DOHH2 (cell line): ENCODE measurements around the gene STAG1.

Source experiments
- H3F3A ChIP-seq: fragments of 200-600 bp; sonication (generic), shearing (Covaris generic); 2 replicates; pipeline ENCODE4 v1.6.0; 2016; ENCODE audit warnings: antibody characterized with exemption, mild to moderate bottlenecking; ENCODE audit not compliant: control insufficient read depth, insufficient read depth
- H3K27ac ChIP-seq: fragments of 200-600 bp; sonication (generic); 2 replicates; pipeline ENCODE4 v1.5.1; 2014; ENCODE audit warnings: low read depth, mild to moderate bottlenecking, low read length, moderate library complexity
- H3K27me3 ChIP-seq: fragments of 200-600 bp; sonication (generic); 2 replicates; pipeline ENCODE4 v1.6.1; 2014; ENCODE audit warnings: mild to moderate bottlenecking, low read length, mixed read lengths; ENCODE audit not compliant: control insufficient read depth
- H3K36me3 ChIP-seq: fragments of 200-600 bp; sonication (generic); 2 replicates; pipeline ENCODE4 v1.6.1; 2014; ENCODE audit warnings: mild to moderate bottlenecking, low read length, moderate library complexity, mixed read lengths; ENCODE audit not compliant: control insufficient read depth
- H3K4me1 ChIP-seq: fragments of 200-600 bp; sonication (generic); 2 replicates; pipeline ENCODE4 v1.6.1; 2014; ENCODE audit warnings: mild to moderate bottlenecking, low read length, mixed read lengths; ENCODE audit not compliant: control insufficient read depth
- H3K4me2 ChIP-seq: fragments of 200-600 bp; sonication (generic); 2 replicates; pipeline ENCODE4 v1.6.0; 2014; ENCODE audit warnings: mild to moderate bottlenecking, low read length, moderate library complexity
- H3K4me3 ChIP-seq: fragments of 200-600 bp; sonication (generic); 2 replicates; pipeline ENCODE4 v1.5.1; 2014; ENCODE audit warnings: mild to moderate bottlenecking, low read length, mixed read lengths
- H3K79me2 ChIP-seq: fragments of 200-600 bp; sonication (generic); 2 replicates; pipeline ENCODE4 v1.6.1; 2014; ENCODE audit warnings: mild to moderate bottlenecking, low read length, mixed read lengths; ENCODE audit not compliant: control insufficient read depth
- H3K9me2 ChIP-seq: fragments of 200-600 bp; sonication (generic); replicated peaks from 2 replicates; pipeline ENCODE4 v1.6.1; 2014; ENCODE audit warnings: mild to moderate bottlenecking, low read length, mixed read lengths; ENCODE audit not compliant: control insufficient read depth
- H3K9me3 ChIP-seq: fragments of 200-600 bp; sonication (generic); 2 replicates; pipeline ENCODE4 v1.6.1; 2014; ENCODE audit warnings: antibody characterized with exemption, low read length, mixed read lengths; ENCODE audit not compliant: control insufficient read depth, insufficient read depth
- H4K20me1 ChIP-seq: fragments of 200-600 bp; sonication (generic); 2 replicates; pipeline ENCODE4 v1.6.0; 2014; ENCODE audit warnings: low read depth, mild to moderate bottlenecking, antibody characterized with exemption, low read length, moderate library complexity; ENCODE audit not compliant: control insufficient read depth, insufficient read depth
- EZH2phosphoT487 ChIP-seq: fragments of 200-600 bp; sonication (generic); IDR thresholded peaks from 2 replicates; pipeline ENCODE4 v1.6.1; 2017; ENCODE audit warnings: borderline replicate concordance, mild to moderate bottlenecking, antibody characterized with exemption, low read length, moderate library complexity, mixed read lengths
- TF ChIP-seq, protein P1 (sequence below): fragments of 200-600 bp; sonication (generic); IDR thresholded peaks from one replicate; pipeline ENCODE4 v1.5.1; 2014; ENCODE audit warnings: antibody characterized with exemption, mild to moderate bottlenecking, low read depth, low read length; ENCODE audit not compliant: poor library complexity, severe bottlenecking

Gene STAG1

DNA sequence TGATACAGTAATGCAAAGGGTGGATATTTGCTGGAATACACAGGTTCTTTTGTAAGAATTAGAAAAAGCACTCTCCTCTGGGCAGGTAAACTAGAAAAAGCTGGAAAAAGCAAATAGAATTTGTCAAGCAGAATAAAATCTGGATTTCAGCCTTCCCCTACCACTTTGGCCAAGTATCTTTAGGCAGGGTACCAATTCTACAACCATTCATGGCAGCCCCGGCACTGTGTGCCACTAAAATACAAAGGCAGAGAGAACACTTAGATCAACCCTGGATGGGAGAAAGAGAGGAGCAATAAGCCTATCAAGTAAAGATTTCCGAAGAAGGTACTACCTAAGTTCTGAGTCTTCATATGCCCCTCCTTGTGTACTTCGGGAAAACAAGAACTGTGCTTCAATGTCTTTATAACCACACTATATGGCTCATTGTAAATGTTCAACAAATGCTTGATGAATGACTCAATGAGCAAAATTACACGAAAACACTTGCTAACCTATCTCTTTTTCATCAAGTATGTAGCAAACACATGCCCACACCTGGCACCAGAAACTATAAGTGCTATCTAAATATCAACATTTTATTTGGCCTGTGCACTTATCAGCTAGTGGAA is 20.8 kb downstream of the STAG1 start:
- Histone ChIP-seq H3K27me3 (no peaks in the 10 kb centered on the region), H3F3A (peaks cover 4% of the 10 kb centered on the region; the same call in 1 of the 2 replicates), H3K9me3 (no peaks in the 10 kb centered on the region), H3K27ac (no peak overlapping the region), H3K36me3 (peaks cover 3% of the 10 kb centered on the region), H3K9me2 (no peaks in the 10 kb centered on the region), H3K79me2 (peaks cover 100% of the 10 kb centered on the region), H4K20me1 (peaks cover 31% of the 10 kb centered on the region), H3K4me2 (0 out of 2 replicates have a peak overlapping the region, but pooled peaks have one; percentile 5), H3K4me1 (peaks cover 43% of the 10 kb centered on the region), H3K4me3 (no peak overlapping the region)
- TF ChIP-seq EZH2phosphoT487 = no peak
- TF ChIP-seq, protein P1, sequence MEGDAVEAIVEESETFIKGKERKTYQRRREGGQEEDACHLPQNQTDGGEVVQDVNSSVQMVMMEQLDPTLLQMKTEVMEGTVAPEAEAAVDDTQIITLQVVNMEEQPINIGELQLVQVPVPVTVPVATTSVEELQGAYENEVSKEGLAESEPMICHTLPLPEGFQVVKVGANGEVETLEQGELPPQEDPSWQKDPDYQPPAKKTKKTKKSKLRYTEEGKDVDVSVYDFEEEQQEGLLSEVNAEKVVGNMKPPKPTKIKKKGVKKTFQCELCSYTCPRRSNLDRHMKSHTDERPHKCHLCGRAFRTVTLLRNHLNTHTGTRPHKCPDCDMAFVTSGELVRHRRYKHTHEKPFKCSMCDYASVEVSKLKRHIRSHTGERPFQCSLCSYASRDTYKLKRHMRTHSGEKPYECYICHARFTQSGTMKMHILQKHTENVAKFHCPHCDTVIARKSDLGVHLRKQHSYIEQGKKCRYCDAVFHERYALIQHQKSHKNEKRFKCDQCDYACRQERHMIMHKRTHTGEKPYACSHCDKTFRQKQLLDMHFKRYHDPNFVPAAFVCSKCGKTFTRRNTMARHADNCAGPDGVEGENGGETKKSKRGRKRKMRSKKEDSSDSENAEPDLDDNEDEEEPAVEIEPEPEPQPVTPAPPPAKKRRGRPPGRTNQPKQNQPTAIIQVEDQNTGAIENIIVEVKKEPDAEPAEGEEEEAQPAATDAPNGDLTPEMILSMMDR = no peak

DNA sequence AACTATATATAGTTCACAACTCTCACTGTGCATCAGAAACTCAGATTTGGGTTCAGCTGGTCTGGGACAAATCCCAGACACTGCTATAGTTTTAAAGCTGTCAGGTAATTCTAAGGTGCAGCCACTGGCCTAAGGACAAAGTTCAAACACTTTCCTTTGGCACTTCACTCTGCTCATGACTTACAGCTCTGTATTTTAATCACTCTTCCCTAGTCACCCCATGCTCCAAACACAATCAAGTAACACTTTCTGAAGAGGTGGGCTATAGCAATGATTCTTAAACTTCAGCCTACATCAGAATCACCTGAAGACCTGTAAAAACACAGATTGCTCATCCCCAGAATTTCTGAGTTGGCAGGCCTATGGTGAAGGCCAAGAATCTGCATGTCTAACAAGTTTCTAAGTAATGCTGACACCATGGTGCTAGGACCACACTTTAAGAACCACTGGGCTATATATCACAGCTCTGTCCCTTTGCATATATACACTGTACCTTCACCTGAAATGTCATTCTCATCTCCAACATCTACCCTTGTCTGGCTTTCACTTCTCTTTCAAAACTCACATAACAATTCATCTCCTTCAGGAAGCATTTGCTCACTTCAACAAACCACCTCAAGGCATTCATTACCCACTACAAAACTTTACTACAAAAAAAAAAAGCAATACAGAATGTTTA is 21.4 kb downstream of the STAG1 start:
- H3K36me3 ChIP-seq = peaks cover 3% of the 10 kb centered on the region
- no peaks in the 10 kb centered on the region for H3K27me3 ChIP-seq
- peaks cover 100% of the 10 kb centered on the region for H3K79me2 ChIP-seq
- peaks cover 35% of the 10 kb centered on the region for H4K20me1 ChIP-seq
- H3K9me3 ChIP-seq = no peaks in the 10 kb centered on the region
- H3K9me2 ChIP-seq = no peaks in the 10 kb centered on the region
- peaks cover 49% of the 10 kb centered on the region for H3K4me1 ChIP-seq
- no peak overlapping the region for H3K27ac ChIP-seq
- no peak overlapping the region for H3K4me2 ChIP-seq
- H3F3A ChIP-seq = peaks cover 4% of the 10 kb centered on the region; the same call in 1 of the 2 replicates
- no peak overlapping the region for H3K4me3 ChIP-seq
- TF ChIP-seq, protein P1 = no peak
- no peak for TF ChIP-seq EZH2phosphoT487

GRCh38 chr3:136728918-136729317 is 23.3 kb downstream of the STAG1 start:
- H3K9me2 ChIP-seq = no peaks in the 10 kb centered on the region
- no peak overlapping the region for H3K4me3 ChIP-seq
- TF ChIP-seq, protein P1 = no peak
- no peak for TF ChIP-seq EZH2phosphoT487
- peaks cover 30% of the 10 kb centered on the region for H4K20me1 ChIP-seq
- H3F3A ChIP-seq = peaks cover 4% of the 10 kb centered on the region; the same call in 1 of the 2 replicates
- no peaks in the 10 kb centered on the region for H3K9me3 ChIP-seq
- peaks cover 50% of the 10 kb centered on the region for H3K4me1 ChIP-seq
- H3K79me2 ChIP-seq = peaks cover 98% of the 10 kb centered on the region
- H3K36me3 ChIP-seq = no peaks in the 10 kb centered on the region
- H3K27me3 ChIP-seq = no peaks in the 10 kb centered on the region
- H3K27ac ChIP-seq = no peak overlapping the region
- H3K4me2 ChIP-seq = no peak overlapping the region
